Stimulated activated CD4-positive, alpha-beta T cell treated with anti-CD3 and anti-CD28 coated beads, Interleukin-1b, Interleukin-23, amount 100 ng/mL, for 24 hours (primary cell): Measurements from ENCODE around the gene TRIM68.

Experiments used
- DNase-seq, 4 experiments: peaks; one replicate each; pipeline ENCODE4 v3.0.0-alpha.2; 2020; ENCODE audit warnings: low read depth in 4 of 4, low spot score in 1 of 4

The TRIM68 gene

DNA sequence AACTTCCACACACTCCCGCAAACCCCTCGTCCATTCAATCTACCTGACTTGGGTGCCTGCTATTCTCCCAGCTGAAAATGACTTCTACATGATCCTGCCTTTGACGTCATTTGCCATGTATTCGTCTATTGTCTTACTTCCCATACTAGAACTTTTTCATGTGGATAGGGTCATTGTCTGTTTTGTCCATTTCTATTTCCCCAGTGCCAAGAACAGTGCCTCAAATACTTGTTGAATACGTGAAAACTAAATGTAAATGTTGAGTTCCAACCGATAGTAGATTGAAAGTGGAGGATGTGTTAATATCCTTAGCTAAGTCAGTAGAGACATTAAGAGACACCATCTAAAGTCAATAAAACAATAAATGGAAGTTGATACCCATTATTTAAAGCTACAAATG, 935 bp downstream of the TRIM68 start:
- DNase-seq, result no peak

GRCh38 chr11:4606231-4607015, 1.6 kb downstream of the TRIM68 start:
- DNase-seq, result no peak

DNA sequence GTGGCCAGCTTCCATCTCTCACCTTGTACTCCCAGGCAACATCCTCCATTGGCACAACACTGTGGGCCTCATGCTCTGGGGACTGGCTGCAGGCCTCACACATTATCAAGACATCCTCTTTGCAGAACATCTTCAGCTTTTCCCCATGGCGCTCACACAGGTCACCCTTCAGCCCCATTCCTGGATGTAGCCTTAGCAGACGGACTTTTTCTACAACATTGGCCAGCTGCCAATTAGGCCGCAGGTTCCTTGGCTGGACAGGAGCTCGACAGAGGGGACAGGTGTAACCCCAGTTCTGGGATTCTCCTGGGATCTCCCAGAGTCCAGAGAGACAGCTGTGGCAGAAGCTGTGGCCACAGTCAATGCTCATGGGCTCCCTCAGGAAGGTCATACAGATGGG, 3.0 kb downstream of the TRIM68 start:
- no peak for DNase-seq

- no peak for DNase-seq
Measured at GRCh38 chr11:4593739-4594138, 14.3 kb downstream of the TRIM68 start, which contains the start of gene OR52I1. OR52I1 (plus strand) TSS chr11:4594039; CDS start chr11:4594039, 0 bp downstream.

- no peak for DNase-seq
Measured at GRCh38 chr11:4589017-4589416, 19.0 kb downstream of the TRIM68 start.

DNA sequence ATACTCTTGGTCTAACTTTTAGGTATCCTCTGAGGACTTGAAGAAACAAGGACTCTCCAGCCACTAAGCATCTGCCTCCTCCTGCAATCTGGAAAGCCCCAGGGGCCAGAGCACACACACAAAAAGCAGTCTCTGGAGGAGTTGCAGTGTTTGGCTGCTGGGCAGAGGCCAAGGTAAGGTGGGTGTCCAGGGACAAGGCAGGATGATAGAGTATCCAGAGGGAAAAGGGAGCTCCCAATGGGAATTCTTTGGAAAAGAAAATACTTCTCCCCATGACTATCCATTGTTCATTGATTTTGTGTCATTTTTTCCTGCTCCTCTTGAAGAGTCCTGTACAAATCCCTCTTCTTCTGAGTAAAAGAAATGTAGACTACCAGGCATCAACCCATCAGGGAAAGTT, 26.6 kb downstream of the TRIM68 start, which contains the start of gene OR52I2:
Gene OR52I2, plus strand, starts transcription at position 301 of the 400 bp plus-strand sequence.
- DNase-seq, result no peak

GRCh38 chr11:4580124-4580523, 27.9 kb downstream of the TRIM68 start:
- DNase-seq, result no peak

- DNase-seq, result no peak
Measured at GRCh38 chr11:4578624-4579023, 29.4 kb downstream of the TRIM68 start.

DNA sequence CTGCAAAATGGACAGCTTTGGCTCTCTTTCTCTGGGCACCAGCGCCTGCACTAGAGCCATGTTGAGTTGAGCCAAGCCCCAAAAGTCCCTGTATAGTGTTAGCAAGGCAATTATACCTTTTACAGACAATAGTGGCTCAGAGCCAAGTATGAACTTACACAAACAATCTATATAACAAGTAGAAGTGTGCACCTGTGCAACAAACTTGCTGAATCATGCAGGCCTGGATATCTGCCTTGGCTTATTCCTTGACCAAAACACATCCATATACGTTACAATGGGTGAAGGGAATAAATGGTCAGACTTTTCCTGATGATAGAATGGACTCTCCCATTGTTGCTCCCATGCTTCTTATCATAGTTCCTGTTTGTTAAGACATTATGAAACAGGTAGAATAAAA, 30.3 kb downstream of the TRIM68 start:
- DNase-seq, result no peak

DNA sequence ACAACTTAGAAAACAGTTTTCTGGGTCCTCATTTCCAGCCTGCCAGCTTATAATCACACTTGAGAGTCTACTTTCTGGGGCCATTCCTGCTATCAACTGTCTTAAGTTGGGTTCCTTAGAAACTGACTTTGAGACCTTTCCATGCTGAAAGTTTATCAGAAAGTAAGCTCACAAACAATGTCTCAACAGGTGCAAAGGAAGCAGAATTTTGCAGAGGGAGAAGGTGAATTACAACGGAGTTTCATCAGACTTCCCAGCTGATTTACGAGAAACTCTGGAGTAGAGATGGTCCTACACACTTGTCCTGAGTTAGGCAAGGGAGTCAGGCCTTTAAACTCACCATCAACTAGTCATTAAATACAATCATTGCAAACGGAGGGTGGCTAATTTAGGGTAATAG, 31.2 kb downstream of the TRIM68 start:
- DNase-seq, result no peak

GRCh38 chr11:4569075-4569474, 39.0 kb downstream of the TRIM68 start:
- no peak for DNase-seq

GRCh38 chr11:4565371-4565770, 42.7 kb downstream of the TRIM68 start:
- DNase-seq, result no peak

DNA sequence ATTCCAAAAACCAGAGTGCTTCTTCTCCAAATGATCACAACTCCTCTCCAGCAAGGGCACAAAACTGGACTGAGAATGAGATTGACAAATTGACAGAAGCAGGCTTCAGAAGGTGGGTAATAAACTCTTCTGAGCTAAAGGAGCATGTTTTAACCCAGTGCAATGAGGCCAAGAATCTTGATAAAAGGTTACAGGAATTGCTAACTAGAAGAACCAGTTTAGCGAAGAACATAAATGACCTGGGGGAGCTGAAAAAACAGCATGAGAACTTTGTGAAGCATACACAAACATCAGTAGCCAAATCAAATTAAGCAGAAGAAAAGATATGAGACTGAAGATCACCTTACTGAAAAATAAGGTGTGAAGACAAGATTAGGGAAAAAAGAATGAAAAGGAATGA, 47.6 kb downstream of the TRIM68 start:
- no peak for DNase-seq

DNA sequence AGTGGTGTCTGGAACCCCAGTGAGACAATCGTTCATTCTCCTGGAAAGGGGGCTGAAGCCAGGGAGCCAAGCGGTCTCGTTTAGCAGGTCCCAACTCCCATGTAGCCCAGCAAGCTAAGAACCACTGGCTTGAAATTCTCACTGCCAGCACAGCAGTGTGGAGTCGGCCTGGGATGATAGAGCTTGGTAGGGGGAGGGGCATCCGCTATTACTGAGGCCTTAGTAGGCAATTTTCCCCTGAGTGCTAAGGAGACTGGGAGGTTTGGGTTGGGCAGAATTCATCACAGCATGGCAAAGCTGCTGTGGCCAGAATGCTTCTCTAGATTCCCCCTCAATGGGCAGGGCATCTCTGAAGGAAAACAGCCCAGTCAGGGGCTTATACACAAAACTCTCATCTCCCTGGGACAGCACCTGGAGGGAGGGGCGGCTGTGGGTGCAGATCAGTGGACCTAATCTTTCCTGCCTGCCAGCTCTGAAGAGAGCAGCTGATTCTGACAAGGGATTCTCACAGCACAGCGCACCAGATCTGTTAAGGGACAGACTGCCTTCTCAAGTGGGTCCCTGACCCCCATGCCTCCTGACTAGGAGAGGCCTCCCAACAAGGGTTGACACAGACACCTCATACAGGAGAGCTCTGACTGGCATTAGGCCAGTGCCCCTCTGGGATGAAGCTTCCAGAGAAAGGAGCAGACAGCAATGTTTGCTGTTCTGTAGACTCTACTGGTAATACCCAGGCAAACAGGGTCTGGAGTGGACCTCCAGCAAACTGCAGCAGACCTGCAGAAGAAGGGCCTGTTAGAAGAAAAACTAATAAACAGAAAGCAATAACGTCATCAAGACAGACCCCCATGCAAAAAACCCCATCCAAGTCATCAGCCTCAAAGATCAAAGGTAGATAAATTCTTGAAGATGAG, 48.2 kb downstream of the TRIM68 start:
- no peak for DNase-seq

GRCh38 chr11:4551346-4551979, 56.6 kb downstream of the TRIM68 start:
- DNase-seq, result no peak
